ENCODE data around the gene KLK5.
"Not testable (repeated sequence)": the region's sequence is repeated elsewhere in the genome, so short reads cannot be mapped to it uniquely, and the experiment has no call there.

Gene KLK5, protein sequence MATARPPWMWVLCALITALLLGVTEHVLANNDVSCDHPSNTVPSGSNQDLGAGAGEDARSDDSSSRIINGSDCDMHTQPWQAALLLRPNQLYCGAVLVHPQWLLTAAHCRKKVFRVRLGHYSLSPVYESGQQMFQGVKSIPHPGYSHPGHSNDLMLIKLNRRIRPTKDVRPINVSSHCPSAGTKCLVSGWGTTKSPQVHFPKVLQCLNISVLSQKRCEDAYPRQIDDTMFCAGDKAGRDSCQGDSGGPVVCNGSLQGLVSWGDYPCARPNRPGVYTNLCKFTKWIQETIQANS

DNA sequence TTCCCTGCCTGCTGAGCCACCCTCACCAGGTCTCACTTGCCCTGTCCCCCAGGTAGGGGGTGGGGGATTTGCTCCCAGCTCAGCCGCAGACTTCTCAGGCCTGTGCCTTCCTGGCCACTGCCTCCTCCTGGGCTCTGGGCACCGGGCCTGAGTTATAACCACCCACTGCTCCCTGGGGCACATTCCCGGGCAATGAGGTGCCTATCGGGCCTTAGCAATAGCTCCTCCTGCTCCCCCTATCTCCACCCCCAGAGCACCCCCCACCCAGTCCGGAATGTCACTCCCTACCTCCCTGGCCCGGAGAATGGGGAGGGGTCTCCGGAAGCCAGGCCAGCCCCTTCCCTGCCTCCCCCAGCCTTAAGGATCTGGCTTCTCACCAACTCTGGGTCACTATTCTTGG lies at the start of gene KLK5:
KLK5 (minus strand) TSS at position 129 of the 400 bp plus-strand sequence. CDS start 381 bp downstream, outside the sequence.
- no peak for DNase-seq (ENCODE audit: low read depth)

DNA sequence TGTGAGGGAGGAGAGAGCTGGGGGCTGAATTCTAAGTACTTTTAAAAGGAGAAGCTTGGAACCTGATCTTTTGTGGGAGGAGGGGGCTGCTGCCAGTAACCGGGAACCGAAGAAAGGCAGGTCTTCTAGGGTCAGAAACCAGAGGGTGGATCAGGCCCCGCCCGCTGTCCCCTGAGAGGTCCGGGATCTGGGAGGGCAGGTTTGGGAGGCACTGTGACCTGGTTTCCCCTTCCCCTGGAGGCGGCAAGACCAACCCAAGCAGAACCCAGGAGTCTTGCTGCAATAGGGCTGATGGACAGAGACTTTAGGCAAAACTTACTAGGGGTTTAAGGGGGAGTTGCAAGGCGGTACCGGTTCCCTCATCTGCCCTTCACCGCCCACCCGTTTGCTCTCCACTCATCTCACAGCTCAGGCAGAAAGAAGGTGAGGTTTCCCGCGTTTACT lies 49.3 kb upstream of the KLK5 start:
- DNase-seq (ENCODE audit: low read depth): no peak

DNA sequence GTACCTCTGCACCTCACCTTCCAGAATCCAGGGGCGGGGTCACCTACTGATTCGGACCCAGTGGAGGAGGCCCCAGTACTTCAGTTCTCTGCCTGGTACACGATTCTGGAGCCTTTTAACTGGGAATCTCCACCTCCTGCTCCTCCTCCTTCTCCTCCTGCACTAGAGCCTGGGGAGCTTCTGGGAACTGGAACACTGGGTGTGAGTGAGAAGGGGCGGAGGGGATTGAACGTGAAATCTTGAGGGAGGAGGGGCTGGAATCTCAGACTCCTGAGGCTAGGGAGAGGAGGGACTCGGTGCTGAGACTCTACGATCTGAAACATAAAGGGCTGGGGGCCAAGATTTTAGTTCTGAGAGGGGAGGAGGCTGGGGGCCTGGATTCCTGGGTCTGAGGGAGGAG lies 48.7 kb upstream of the KLK5 start, which contains the start of gene KLK8:
KLK8 (minus strand) TSS at position 90 of the 400 bp plus-strand sequence. CDS start 437 bp downstream, outside the sequence.
- DNase-seq (ENCODE audit: low read depth): no peak

DNA sequence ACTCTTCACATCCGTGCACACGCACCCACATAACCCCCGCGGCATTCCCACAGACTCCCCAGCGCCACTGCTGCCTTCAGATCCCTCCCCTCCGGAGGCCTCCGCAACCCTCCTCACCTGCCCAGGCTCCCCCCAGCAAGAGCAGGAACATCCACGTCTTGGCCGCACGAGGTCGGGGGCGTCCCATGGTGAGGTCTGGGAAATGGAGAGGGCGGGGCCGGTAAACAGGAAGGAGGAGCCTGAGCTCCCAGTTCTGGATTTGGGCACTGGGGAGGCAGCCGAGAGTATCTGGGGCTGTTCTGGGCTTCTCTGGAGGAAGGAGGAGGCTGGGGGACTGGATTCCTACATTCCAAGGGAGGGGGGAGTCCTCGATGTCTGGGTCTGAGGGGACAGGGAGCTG lies 48.1 kb upstream of the KLK5 start:
- no peak for DNase-seq (ENCODE audit: low read depth)

DNA sequence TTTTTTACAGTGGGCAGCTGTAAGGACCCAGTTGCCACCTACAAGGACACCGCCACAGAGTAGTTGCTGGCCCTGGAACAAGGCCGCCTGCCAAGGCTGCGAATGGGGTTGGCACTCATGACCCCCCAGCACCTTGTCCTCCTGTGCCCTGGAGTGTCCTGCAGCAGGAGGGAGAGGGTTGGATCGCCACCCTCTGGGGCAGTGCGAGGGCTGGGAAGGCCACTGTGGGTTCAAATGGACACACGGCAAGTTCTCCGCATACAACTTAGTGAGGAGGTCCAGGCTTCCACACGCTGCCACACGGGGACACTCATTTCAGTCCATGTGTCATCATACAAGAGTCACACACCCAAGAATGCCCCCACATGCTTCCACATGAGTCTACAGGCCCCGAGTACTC lies 47.6 kb upstream of the KLK5 start:
- DNase-seq (ENCODE audit: low read depth): no peak

DNA sequence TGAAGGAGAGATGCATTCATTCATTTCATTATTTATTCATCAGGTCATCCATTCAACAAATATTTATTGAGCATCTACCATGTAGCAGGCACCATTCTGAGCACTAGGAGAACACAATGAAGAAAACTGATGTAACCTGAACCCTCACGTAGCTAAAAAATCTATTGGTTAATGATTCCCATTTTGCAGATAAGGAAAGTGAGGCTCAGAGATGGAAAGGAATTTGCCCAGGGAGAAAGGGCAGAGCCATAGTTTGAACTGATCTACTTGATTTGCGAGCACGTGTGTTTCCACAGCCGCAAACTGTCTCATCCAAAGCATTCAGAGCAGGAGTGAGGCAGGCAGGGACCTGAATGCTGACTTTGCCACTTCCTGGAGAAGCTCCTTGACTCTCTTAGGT lies 45.8 kb upstream of the KLK5 start:
- no peak for DNase-seq (ENCODE audit: low read depth)

DNA sequence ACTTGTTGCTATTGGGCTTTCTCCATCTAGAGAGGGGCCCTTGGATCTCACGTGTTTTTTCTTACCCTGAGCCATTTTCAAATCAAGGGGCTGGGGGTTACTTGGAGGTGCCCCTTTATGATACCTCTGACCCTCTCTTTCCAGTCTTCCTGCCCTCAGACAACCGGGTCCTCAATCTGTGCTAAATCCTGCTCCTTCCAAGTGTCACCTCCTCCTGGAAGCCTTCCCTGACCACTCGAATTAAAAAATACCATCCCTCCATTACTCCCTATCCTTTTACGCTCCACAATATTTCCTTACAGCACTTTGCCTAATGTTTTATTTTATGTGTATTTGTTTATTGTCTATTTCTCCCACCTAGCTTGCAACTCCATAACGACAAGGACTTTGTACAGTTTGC lies 45.2 kb upstream of the KLK5 start:
- DNase-seq (ENCODE audit: low read depth): no peak

DNA sequence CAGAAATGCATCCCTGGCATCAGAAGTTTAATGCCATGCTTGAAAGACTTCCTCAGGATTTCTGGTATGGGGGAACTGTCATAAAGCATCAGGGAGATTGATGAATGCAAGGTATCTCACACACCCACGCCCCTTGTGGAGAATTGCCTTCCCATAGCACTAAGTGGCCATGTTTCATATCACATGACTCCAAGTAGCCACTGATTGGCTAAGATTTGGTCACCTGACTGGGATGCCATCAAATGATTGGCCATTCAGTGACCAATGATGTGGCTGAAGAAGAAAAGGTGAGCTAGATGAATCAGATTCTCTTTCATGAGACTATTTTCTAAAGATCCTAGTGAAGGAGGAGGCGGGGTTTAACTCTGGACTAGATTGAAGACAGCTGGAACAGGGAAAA lies 41.3 kb upstream of the KLK5 start:
- DNase-seq (ENCODE audit: low read depth): peak; percentile 18

DNA sequence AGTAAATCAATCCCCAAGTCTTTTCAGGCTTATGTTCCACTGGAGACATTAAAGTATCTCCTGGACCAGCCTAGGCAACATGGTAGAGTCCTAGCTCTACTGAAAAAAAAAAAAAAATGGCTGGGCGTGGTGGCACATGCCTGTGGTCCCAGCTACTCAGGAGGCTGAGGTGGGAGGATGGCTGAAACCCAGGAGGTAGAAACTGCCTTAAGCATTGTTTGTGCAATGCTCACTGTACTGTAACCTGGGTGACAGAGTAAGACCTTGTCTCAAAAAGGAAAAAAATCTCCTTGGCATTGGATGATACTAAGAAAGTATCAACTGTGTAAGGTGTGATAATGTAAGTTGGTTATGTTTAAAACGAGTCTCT lies 39.8 kb upstream of the KLK5 start:
- DNase-seq (ENCODE audit: low read depth): no peak

DNA sequence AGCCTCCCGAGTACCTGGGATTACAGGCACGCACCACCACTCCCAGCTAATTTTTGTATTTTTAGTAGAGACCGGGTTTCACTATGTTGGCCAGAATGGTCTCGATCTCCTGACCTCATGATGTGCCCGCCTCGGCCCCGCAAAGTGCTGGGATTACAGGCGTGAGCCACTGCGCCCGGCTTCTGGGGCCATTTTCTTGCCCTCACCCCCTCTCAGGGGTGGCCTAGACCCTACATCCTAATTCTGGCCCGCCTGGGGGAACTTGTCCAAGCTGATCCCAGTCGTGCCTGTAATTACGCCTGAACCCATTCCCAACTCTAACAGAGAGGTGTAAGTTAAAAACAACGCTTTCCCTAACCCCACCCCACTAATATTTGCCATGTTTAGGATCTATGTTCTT lies 31.6 kb upstream of the KLK5 start:
- not testable (repeated sequence) for DNase-seq (ENCODE audit: low read depth)

DNA sequence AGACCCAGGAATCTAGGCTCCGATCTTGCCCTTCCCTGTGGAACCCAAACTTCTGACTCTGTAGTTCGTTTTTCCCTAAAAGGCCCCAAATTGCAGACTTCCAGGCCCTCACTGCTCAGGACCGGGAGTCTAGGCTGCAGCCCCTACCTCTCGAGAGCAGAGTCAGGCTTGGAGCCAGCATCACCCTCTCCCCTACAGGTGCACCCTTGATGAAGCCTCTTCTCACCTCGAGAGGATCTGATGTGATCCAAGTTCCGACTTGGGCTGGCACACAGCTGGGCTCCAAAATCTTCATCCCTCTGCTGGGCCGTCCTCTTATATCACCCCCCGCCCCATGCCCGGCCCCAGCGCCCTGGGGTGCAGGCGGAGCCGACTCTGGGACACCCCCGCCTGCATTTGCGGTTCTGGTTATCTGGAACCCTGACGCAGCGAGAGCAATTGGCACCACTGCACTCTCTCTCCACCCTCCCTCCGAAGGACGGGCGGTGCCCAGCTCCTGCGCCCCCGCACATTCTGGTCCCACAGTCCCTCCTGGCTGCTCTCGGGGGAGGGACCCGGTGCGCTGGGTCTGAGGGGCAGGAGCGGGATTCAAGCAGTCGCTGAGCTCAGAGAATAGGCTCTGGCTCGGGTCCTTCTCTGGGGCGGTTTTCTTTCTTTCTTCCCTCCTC lies 30.9 kb upstream of the KLK5 start, which contains the start of gene KLK7:
KLK7 (minus strand) TSS at position 293 of the 668 bp plus-strand sequence. CDS start 1,518 bp downstream, outside the sequence.
- DNase-seq (ENCODE audit: low read depth): no peak

DNA sequence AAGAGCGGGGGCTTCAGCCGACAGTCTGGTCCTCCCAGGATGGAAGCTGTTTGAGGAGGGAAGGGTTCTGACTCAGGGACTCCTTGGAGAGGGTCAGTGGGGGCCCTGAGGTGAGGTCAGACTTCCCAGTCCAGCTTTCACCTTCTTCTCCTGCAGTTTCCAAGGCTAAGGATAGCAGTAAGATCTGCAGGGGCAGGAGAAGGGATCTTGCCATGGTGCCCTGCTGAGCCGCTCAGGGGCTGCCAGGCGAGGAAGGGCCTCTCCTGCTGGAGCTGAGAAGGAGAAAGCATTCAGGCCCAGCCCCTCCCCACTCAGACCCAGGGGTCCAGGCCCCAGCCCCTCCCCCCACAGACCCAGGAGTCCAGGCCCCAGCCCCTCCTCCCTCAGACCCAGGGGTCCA lies 29.3 kb upstream of the KLK5 start:
- DNase-seq (ENCODE audit: low read depth): no peak

DNA sequence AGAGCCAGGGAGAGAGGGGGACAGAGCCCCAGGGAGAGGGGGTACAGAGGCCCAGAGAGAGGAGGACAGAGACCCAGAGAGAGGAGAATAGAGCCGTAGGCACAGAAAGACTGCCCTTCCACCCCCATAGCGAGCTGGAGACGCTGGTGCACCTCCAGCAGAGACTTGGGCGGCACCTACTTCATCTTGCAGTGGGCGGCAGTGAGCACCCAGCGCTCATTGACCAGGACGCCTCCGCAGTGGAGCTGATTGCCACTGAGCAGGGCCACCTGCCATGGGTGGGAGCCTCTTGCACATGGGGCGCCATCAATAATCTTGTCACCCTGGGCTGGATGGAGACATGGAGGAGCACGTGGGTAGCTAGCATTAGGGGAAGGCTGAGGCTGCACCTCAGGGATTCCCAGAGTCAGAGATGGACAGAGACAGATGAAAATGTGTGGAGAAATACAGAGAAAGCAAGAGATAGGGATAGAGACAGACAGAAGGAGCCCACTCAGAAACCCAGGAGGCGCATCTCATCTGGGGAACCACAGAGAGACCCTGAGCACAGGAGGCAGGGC lies 28.8 kb upstream of the KLK5 start:
- DNase-seq (ENCODE audit: low read depth): no peak

DNA sequence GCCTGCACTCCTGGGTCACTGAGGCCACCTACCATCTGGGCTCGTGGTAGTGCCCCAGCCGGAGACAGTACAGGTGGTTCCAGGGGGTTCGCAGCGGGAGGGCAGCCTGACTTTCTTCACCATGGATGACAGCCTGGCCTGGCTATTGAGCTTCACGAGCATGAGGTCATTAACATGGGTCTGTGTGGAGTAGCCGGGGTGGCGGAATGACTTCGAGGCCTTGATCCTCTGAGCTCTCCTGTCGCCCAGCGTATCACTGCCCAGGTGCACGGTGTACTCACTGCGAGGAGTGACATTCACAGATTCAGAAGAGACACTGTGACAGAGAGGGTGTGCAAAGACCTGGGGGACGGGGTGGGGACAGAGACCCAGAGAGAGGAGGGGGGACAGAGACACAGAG lies 27.4 kb upstream of the KLK5 start:
- no peak for DNase-seq (ENCODE audit: low read depth)

DNA sequence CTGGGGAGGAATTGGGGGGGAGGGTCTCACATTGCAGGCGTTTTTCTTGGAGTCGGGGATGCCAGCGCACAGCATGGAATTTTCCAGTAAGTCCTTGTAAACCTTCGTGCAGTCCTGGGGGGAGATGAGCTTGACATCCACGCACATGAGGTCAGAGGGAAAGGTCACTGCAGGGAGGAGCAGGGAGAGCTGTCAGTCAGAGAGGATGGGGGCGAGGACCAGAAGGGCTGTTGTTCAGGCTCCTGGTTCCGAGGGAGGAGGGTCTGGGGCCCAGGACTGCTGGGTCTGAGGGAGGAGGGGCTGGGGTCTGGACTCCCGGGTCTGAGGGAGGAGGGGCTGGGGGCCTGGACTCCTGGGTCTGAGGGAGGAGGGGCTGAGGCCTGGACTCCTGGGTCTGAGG lies 26.9 kb upstream of the KLK5 start:
- DNase-seq (ENCODE audit: low read depth): no peak

DNA sequence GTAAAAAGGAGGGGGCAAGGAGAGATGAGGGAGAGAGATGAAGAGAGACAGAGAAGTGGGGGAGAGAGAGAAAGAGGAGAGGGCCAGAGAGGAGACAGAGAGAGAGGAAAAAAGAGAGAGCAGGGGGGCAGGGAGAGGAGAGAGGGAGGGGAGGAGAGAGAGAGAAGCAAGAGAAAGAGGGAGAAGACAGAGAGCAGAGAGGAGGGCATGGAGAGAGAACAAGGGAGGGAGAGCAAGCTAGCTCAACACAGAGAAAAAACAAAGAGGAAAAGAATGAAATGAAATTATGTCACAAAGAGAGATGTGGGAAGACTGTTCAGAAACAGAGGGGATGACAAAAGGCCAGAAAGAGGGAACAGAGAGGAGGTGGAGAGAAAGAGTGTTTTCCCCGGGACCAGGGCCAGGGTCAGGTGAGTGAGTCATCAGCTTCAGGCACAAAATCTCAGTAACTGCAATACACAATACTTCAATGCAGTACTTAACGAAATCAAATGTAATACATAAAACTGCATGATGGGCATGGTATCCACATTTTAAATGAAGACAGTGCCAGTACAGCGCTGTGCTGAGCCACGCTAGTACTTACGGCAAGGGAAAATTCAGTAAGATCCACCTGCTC lies 26.0 kb upstream of the KLK5 start:
- DNase-seq (ENCODE audit: low read depth): no peak

DNA sequence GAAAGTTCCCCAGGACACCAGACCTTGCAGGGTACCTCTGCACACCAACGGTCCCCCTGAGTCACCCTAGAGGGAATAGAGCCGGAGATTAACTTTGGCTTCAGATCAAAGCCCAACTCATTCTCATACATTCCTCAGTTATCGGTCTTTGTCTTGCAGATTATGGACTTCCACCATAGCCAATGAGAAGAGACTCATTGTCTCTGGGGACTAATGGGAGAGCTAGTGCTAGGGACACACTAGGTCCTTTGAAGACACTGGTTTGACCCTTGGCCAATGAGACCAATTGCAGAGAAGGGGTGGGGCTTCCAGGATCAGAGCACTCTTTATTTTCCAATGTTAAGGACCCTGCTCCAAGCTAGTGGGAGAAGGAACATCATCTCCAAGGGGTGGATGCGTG lies 24.8 kb upstream of the KLK5 start:
- DNase-seq (ENCODE audit: low read depth): no peak

DNA sequence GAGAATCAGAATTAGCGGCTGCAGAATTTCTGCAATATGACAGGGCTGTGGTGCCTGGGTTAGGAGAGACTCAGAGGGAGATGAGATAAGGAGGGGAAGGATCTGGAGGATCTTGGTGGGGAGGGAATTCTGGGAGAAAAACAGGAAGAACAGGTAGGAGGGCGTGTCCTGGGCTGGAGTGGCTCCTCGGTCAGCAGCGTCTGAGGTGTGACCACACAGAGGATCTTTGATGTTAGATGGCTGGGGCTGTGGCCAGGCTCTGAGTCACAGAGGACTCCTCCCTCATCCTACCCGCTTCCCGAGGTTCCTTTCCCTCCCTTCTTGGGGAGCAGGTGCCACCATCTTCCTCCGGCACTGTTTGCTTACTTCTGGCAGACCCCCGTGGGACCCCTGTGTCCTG lies 22.9 kb upstream of the KLK5 start:
- DNase-seq (ENCODE audit: low read depth): no peak

DNA sequence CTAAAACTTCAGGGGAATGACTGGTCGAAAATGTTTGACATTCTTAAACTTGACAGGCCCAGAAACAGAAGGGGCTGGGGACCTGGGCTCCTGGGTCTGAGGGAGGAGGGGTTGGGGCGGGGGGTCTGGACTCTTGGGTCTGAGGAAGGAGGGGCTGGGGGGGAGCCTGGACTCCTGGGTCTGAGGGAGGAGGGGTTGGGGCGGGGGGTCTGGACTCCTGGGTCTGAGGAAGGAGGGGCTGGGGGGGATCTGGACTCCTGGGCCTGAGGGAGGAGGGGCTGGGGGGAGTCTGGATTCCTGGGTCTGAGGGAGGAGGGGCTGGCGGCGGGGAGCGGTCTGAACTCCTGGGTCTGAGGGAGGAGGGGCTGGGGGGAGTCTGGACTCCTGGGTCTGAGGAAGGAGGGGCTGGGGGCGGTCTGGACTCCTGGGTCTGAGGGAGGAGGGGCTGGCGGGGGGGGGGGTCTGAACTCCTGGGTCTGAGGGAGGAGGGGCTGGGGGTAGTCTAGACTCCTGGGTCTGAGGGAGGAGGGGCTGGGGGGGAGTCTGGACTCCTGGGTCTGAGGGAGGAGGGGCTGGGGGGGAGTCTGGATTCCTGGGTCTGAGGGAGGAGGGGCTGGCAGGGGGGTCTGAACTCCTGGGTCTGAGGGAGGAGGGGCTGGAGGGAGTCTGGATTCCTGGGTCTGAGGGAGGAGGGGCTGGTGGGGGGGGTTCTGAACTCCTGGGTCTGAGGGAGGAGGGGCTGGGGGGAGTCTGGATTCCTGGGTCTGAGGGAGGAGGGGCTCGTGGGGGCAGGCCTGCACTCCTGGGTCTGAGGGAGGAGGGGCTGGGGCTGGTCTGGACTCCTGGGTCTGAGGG lies 22.1 kb upstream of the KLK5 start:
- DNase-seq (ENCODE audit: low read depth): no peak

DNA sequence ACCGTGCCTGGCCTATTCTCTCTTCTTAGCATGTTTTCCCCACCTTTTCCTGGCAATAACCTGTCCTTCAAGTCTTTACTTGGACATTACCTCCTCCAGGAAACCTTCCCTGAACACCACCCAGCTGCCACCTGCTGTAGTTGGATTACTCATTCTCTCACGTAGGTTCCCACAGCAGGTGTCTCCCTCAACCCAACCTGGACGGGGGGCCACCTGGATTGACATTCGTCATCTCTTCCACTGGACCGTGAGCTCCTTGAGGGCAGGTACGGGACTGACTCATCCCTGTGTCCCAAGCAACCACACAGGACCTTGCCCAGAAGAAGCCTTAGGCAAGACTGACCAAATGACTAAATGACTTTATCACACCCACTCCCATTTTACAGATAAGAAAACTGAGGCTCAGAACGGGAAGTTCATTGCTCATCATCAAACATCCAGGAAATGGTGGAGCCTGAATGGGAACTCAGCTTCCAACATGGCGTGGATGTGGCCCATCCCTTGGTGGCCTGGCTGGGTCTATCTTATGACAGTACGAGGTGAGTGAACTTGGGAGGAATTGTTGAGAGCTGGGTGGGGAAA lies 20.0 kb upstream of the KLK5 start:
- no peak for DNase-seq (ENCODE audit: low read depth)

DNA sequence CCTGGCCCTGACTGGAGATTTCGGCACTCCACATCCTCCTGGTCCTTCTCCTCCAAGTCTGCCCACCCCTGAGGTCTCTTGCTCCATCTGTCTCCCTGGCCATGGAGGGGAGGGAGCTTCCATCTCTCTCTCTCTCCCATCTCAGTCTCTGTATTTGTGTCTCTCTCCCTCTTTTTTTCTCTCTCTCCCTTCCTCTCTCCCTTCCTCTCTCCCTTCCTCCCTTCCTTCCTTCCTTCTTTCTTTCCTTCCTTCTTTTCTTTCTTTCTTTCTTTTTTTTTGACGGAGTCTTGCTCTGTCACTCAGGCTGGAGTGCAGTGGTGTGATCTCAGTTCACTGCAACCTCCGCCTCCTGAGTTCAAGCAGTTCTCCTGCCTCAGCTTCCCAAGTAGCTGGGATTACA lies 17.0 kb upstream of the KLK5 start:
- DNase-seq (ENCODE audit: low read depth): not testable (repeated sequence)

DNA sequence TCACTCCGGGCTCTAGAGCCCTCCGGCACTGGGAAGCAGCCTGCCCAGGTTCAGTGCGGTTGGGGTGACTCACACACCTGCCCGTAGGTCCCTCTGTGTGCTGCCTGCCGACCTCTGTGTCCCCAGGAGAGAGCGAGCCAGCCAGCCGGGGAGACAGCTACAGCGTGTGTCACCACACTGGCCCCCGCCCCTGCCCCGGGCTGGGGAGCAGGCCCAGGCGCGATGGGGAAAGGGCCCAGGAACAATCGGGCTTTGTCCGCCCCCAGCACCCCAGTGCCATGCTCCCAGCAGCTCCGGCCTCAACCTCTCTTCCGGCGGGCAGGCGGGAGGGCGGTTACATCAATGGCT lies 16.5 kb upstream of the KLK5 start, which contains the start of gene KLK6:
KLK6 (minus strand) TSS at position 179 of the 348 bp plus-strand sequence. CDS start 1,487 bp downstream, outside the sequence.
- DNase-seq (ENCODE audit: low read depth): no peak

All from CMK (cell line).